Stimulated activated CD4-positive, alpha-beta T cell treated with anti-CD3 and anti-CD28 coated beads, Interleukin-4, amount 100 ng/mL, for 24 hours (primary cell): ENCODE measurements around the gene GALNTL6.
"Not testable (repeated sequence)": the region's sequence is repeated elsewhere in the genome, so short reads cannot be mapped to it uniquely, and the experiment has no call there.

Experiments
- DNase-seq: peaks from one replicate; pipeline ENCODE4 v3.0.0-alpha.2; 2020

The GALNTL6 gene

GRCh38 chr4:173001571-173001970 is 1188.4 kb downstream of the GALNTL6 start:
- no peak for DNase-seq

- DNase-seq: no peak
These were observed 1189.8 kb downstream of the GALNTL6 start for GRCh38 chr4:173002830-173003561.

- DNase-seq: no peak
These were observed 1192.9 kb downstream of the GALNTL6 start for GRCh38 chr4:173005912-173006633.

- DNase-seq: no peak
These were observed 1195.2 kb downstream of the GALNTL6 start for GRCh38 chr4:173008436-173008835.

GRCh38 chr4:173009129-173009823 is 1196.1 kb downstream of the GALNTL6 start:
- no peak for DNase-seq

GRCh38 chr4:173012608-173013007 is 1199.4 kb downstream of the GALNTL6 start:
- no peak for DNase-seq

GRCh38 chr4:173013232-173013930 is 1200.2 kb downstream of the GALNTL6 start:
- DNase-seq: peak; percentile 52

- DNase-seq: no peak
These were observed 1200.9 kb downstream of the GALNTL6 start for GRCh38 chr4:173014113-173014558.

- DNase-seq: no peak
These were observed 1201.6 kb downstream of the GALNTL6 start for GRCh38 chr4:173014836-173015235.

GRCh38 chr4:173017802-173018201 is 1204.6 kb downstream of the GALNTL6 start:
- DNase-seq: no peak

GRCh38 chr4:173018446-173018845 is 1205.2 kb downstream of the GALNTL6 start:
- no peak for DNase-seq

- DNase-seq: no peak
These were observed 1206.5 kb downstream of the GALNTL6 start for GRCh38 chr4:173019664-173020063.

GRCh38 chr4:173021746-173022573 is 1208.8 kb downstream of the GALNTL6 start:
- not testable (repeated sequence) for DNase-seq

GRCh38 chr4:173024203-173024602 is 1211.0 kb downstream of the GALNTL6 start:
- DNase-seq: no peak

- DNase-seq: peak; percentile 20
These were observed 1211.9 kb downstream of the GALNTL6 start for GRCh38 chr4:173025131-173025530.

- DNase-seq: no peak
These were observed 1224.0 kb downstream of the GALNTL6 start for GRCh38 chr4:173037242-173037641.

GRCh38 chr4:173038192-173038896 is 1225.1 kb downstream of the GALNTL6 start:
- DNase-seq: no peak

- no peak for DNase-seq
These were observed 1226.7 kb downstream of the GALNTL6 start for GRCh38 chr4:173039617-173040577.

- DNase-seq: no peak
These were observed 1228.3 kb downstream of the GALNTL6 start for GRCh38 chr4:173041482-173041881.

- DNase-seq: not testable (repeated sequence)
These were observed 1228.9 kb downstream of the GALNTL6 start for GRCh38 chr4:173042139-173042538.
